H1 (cell line): ENCODE results near the gene FAM53B. TPM values are rescaled to one million over a fixed set of nuclear protein-coding genes. Genes with fewer than 3 reads are reported as not detected.

ENCODE experiments used
- CTCF ChIA-PET: fragments of 300-600 bp; sonication (Branson Sonifier 250); formaldehyde crosslinking; loops from one replicate; lab custom pipeline; 2021; ENCODE audit not compliant: partially characterized antibody; lab: Charles Lee
- POLR2A ChIA-PET: fragments of 300-600 bp; sonication (Branson Sonifier 250); formaldehyde crosslinking; loops from one replicate; lab custom pipeline; 2021; ENCODE audit warnings: inconsistent platforms; ENCODE audit not compliant: partially characterized antibody; lab: Charles Lee
- DNase-seq, 2 experiments: peaks; one replicate each; pipeline versions ENCODE4 v3.0.0 to v3.0.0-alpha.2; 2010 to 2022; ENCODE audit warnings: low spot score in 2 of 2, low read depth in 1 of 2, mixed read lengths in 1 of 2
- FAIRE-seq: peaks from 2 replicates; lab custom pipeline; 2011; peaks lifted over from hg19 to GRCh38; lab: Jason Lieb, UNC
- H2AFZ ChIP-seq: 2 replicates; pipeline ENCODE4 v1.8.1; 2012; ENCODE audit warnings: low read length, inconsistent platforms
- H2AK5ac ChIP-seq: 2 replicates; pipeline ENCODE4 v1.6.1; 2013; ENCODE audit warnings: low read depth, low read length
- H2BK120ac ChIP-seq: replicated peaks from 2 replicates; pipeline ENCODE3; 2013; ENCODE audit warnings: low read depth, low read length, inconsistent platforms
- H2BK12ac ChIP-seq: 2 replicates; pipeline ENCODE4 v1.6.1; 2013; ENCODE audit warnings: low read depth, low read length
- H2BK15ac ChIP-seq: 2 replicates; pipeline ENCODE4 v1.6.1; 2013; ENCODE audit warnings: low read length
- H2BK20ac ChIP-seq: 2 replicates; pipeline ENCODE4 v1.6.1; 2013; ENCODE audit warnings: low read length
- H2BK5ac ChIP-seq: 2 replicates; pipeline ENCODE4 v1.6.1; 2013; ENCODE audit warnings: low read depth, low read length
- H3K14ac ChIP-seq: 2 replicates; pipeline ENCODE4 v1.6.1; 2013; ENCODE audit warnings: inconsistent platforms; ENCODE audit not compliant: insufficient read length
- H3K18ac ChIP-seq: 2 replicates; pipeline ENCODE4 v1.6.1; 2013; ENCODE audit warnings: low read length; ENCODE audit errors: extremely low read depth
- H3K23ac ChIP-seq: 2 replicates; pipeline ENCODE4 v1.6.1; 2013; ENCODE audit warnings: inconsistent platforms; ENCODE audit not compliant: insufficient read length
- H3K23me2 ChIP-seq: 2 replicates; pipeline ENCODE4 v1.6.1; 2013; ENCODE audit warnings: low read depth, low read length
- H3K27ac ChIP-seq: 2 replicates; pipeline ENCODE4 v1.6.1; 2011; ENCODE audit warnings: low read depth, low read length, inconsistent platforms
- H3K27me3 ChIP-seq, 4 experiments: replicated peaks in 1 of 4; 1 replicate in 1 of 4; 2 replicates in 3 of 4; pipeline versions ENCODE4 v1.6.1 to v1.8.1; 2011 to 2013; ENCODE audit warnings: low read length in 3 of 4, mild to moderate bottlenecking in 3 of 4, inconsistent platforms in 2 of 4, mixed read lengths in 2 of 4, moderate library complexity in 1 of 4; ENCODE audit not compliant: control insufficient read depth in 3 of 4, insufficient read depth in 3 of 4; ENCODE audit errors: extremely low read depth in 1 of 4
- H3K36me3 ChIP-seq, 4 experiments: 2 replicates each; pipeline versions ENCODE4 v1.6.1 to v1.8.1; 2011 to 2013; ENCODE audit warnings: mild to moderate bottlenecking in 4 of 4, low read length in 3 of 4, moderate library complexity in 2 of 4, control low read depth in 1 of 4, inconsistent platforms in 1 of 4; ENCODE audit not compliant: insufficient read depth in 4 of 4, control insufficient read depth in 2 of 4
- H3K4ac ChIP-seq: replicated peaks from 2 replicates; pipeline ENCODE3; 2013; ENCODE audit warnings: low read length, low read depth, mixed read lengths, inconsistent platforms; ENCODE audit not compliant: insufficient read length
- H3K4me1 ChIP-seq, 4 experiments: replicated peaks in 1 of 4; 1 replicate in 1 of 4; 2 replicates in 3 of 4; pipeline versions ENCODE4 v1.6.1 to v1.8.1; 2011 to 2013; ENCODE audit warnings: low read length in 3 of 4, inconsistent platforms in 2 of 4, mixed read lengths in 1 of 4; ENCODE audit not compliant: insufficient read depth in 4 of 4, control insufficient read depth in 3 of 4
- H3K4me2 ChIP-seq, 2 experiments: 2 replicates each; pipeline versions ENCODE4 v1.6.1 to v1.8.1; 2011 to 2013; ENCODE audit warnings: low read depth in 2 of 2, low read length in 2 of 2, control low read depth in 1 of 2, inconsistent platforms in 1 of 2, mild to moderate bottlenecking in 1 of 2; ENCODE audit not compliant: insufficient read depth in 1 of 2
- H3K4me3 ChIP-seq, 4 experiments: fragments of 200-600, 300-600 bp in 1 of 4; sonication (generic), shearing (Covaris generic), sonication (Bioruptor Twin) in 1 of 4; 2 replicates each; pipeline versions ENCODE4 v1.5.1 to v1.8.1; 2011 to 2016; ENCODE audit warnings: low read length in 4 of 4, low read depth in 3 of 4, control low read depth in 2 of 4, inconsistent platforms in 2 of 4, mild to moderate bottlenecking in 2 of 4, mixed read lengths in 1 of 4, moderate library complexity in 1 of 4; ENCODE audit not compliant: insufficient read depth in 2 of 4; ENCODE audit errors: extremely low read depth in 1 of 4
- H3K56ac ChIP-seq: replicated peaks from 2 replicates; pipeline ENCODE3; 2013; ENCODE audit warnings: low read depth, mild to moderate bottlenecking, mixed read lengths, low read length, inconsistent platforms; ENCODE audit not compliant: insufficient read length
- H3K79me1 ChIP-seq: 2 replicates; pipeline ENCODE4 v1.6.1; 2013; ENCODE audit warnings: low read depth, low read length, control low read depth
- H3K79me2 ChIP-seq, 2 experiments: 2 replicates each; pipeline versions ENCODE4 v1.6.1 to v1.8.1; 2012 to 2013; ENCODE audit warnings: low read length in 2 of 2, mild to moderate bottlenecking in 2 of 2, inconsistent platforms in 1 of 2; ENCODE audit not compliant: insufficient read depth in 2 of 2, control insufficient read depth in 1 of 2
- H3K9ac ChIP-seq, 4 experiments: replicated peaks in 1 of 4; 1 replicate in 1 of 4; 2 replicates in 3 of 4; pipeline versions ENCODE4 v1.6.1 to v1.8.1; 2011 to 2013; ENCODE audit warnings: low read depth in 3 of 4, low read length in 3 of 4, control low read depth in 2 of 4, mild to moderate bottlenecking in 2 of 4, moderate library complexity in 2 of 4, inconsistent platforms in 1 of 4; ENCODE audit errors: extremely low read depth in 1 of 4
- H3K9me3 ChIP-seq, 2 experiments: 2 replicates each; pipeline versions ENCODE4 v1.6.1 to v1.8.1; 2012 to 2013; ENCODE audit warnings: mild to moderate bottlenecking in 2 of 2, moderate library complexity in 2 of 2, control low read depth in 1 of 2, inconsistent platforms in 1 of 2, low read depth in 1 of 2, low read length in 1 of 2, mixed read lengths in 1 of 2; ENCODE audit not compliant: insufficient read depth in 2 of 2
- H4K20me1 ChIP-seq, 2 experiments: replicated peaks in 1 of 2; 2 replicates each; pipeline versions ENCODE3 to v1.8.1; 2011 to 2013; ENCODE audit warnings: inconsistent platforms in 2 of 2, low read length in 2 of 2, mild to moderate bottlenecking in 1 of 2; ENCODE audit not compliant: insufficient read depth in 2 of 2, control insufficient read depth in 1 of 2
- H4K5ac ChIP-seq: 2 replicates; pipeline ENCODE4 v1.6.1; 2013; ENCODE audit warnings: low read length, low read depth, mixed read lengths, inconsistent platforms; ENCODE audit not compliant: insufficient read length
- H4K8ac ChIP-seq: 2 replicates; pipeline ENCODE4 v1.8.0; 2013; ENCODE audit warnings: mild to moderate bottlenecking, moderate library complexity, low read length, inconsistent platforms; ENCODE audit not compliant: insufficient read depth; ENCODE audit errors: extremely low read depth
- H4K91ac ChIP-seq: replicated peaks from 2 replicates; pipeline ENCODE3; 2013; ENCODE audit warnings: low read length, mixed read lengths, inconsistent platforms; ENCODE audit not compliant: insufficient read length
- BRCA1 ChIP-seq: IDR thresholded peaks from 2 replicates; pipeline ENCODE4 v1.6.1; 2012; ENCODE audit warnings: low read depth, low read length, improper control_type of control experiment
- CTCF ChIP-seq, 3 experiments: IDR thresholded peaks; 1 replicate in 2 of 3; 2 replicates in 1 of 3; pipeline versions ENCODE4 v1.5.1 to v1.6.1; 2011; ENCODE audit warnings: low read length in 3 of 3, mild to moderate bottlenecking in 3 of 3, inconsistent platforms in 2 of 3, low read depth in 1 of 3, moderate library complexity in 1 of 3; ENCODE audit not compliant: insufficient read depth in 1 of 3; ENCODE audit errors: control extremely low read depth in 1 of 3
- FOSL1 ChIP-seq: IDR thresholded peaks from 2 replicates; pipeline ENCODE4 v1.6.1; 2011; ENCODE audit warnings: mild to moderate bottlenecking, low read depth, low read length, moderate library complexity; ENCODE audit not compliant: insufficient read depth
- RAD21 ChIP-seq, 2 experiments: IDR thresholded peaks in 1 of 2; conservative IDR thresholded peaks in 1 of 2; 2 replicates each; pipeline ENCODE4 v1.6.1; 2011; ENCODE audit warnings: low read depth in 2 of 2, low read length in 2 of 2, improper control_type of control experiment in 1 of 2, inconsistent platforms in 1 of 2, mild to moderate bottlenecking in 1 of 2, moderate library complexity in 1 of 2
- SIN3A ChIP-seq, 2 experiments: IDR thresholded peaks in 1 of 2; conservative IDR thresholded peaks in 1 of 2; 2 replicates each; pipeline ENCODE4 v1.6.1; 2011 to 2012; ENCODE audit warnings: low read length in 2 of 2, improper control_type of control experiment in 1 of 2, low read depth in 1 of 2, mild to moderate bottlenecking in 1 of 2
- SIX5 ChIP-seq: IDR thresholded peaks from 2 replicates; pipeline ENCODE4 v1.6.1; 2011; ENCODE audit warnings: mild to moderate bottlenecking, low read depth, low read length
- SP1 ChIP-seq: IDR thresholded peaks from 2 replicates; pipeline ENCODE4 v1.6.1; 2011; ENCODE audit warnings: low read depth, low read length
- SRF ChIP-seq: IDR thresholded peaks from 2 replicates; pipeline ENCODE4 v1.6.1; 2011; ENCODE audit warnings: mild to moderate bottlenecking, low read depth, low read length, moderate library complexity
- YY1 ChIP-seq: IDR thresholded peaks from 2 replicates; pipeline ENCODE4 v1.6.1; 2011; ENCODE audit warnings: low read depth, mild to moderate bottlenecking, low read length
- WGBS, 2 experiments: shearing (Covaris generic) in 1 of 2; methylation state at CpG; one replicate each; pipeline versions ENCODE4 v1.1.6 to v1.1.7; 2013 to 2015; ENCODE audit warnings: low lambda C conversion rate in 2 of 2, mixed read lengths in 2 of 2, inconsistent platforms in 1 of 2, low coverage in 1 of 2, missing lambda C conversion rate in 1 of 2; ENCODE audit not compliant: insufficient replicate concordance in 2 of 2, insufficient coverage in 1 of 2, insufficient read length in 1 of 2; ENCODE audit errors: extremely low coverage in 1 of 2, missing lambda C conversion rate in 1 of 2; 5-methylcytosine and 5-hydroxymethylcytosine counted together
- polyA plus RNA-seq, 7 experiments: library from polyadenylated mRNA; depleted of rRNA in 3 of 7; stranded (reverse) in 5 of 7; unstranded in 2 of 7; fragments of >200 nt in 5 of 7; fragments of 200-250 nt in 2 of 7; gene quantifications; 1 replicate in 5 of 7; 2 replicates in 1 of 7; 4 replicates in 1 of 7; pipeline versions ENCODE4 v1.2.1 to v1.2.3, GENCODE V29; 2011 to 2013; ENCODE audit warnings: missing spikeins in 2 of 7, mixed read lengths in 2 of 7
- total RNA-seq: library from RNA; stranded (reverse); fragmentation: NEBNext Ultra II Directional; extraction: Animal tissue kit (Norgen Biotek cat#: 25700); gene quantifications from 2 replicates; pipeline ENCODE4 v1.2.1, GENCODE V29; 2021

Gene FAM53B
- total and polyA plus RNA-seq, 2 of the 8 experiments (the other 6 are each of a cell fraction or from before 2014, with no cell fraction given), result 5.3 to 14.4 TPM

- DNase-seq (peak in 1 of 2 experiments; percentile 90), FAIRE-seq (no peak)
- Histone ChIP-seq H3K79me2 (peaks cover 0 to 9% of the 10 kb centered on the region in 2 experiments; a peak in 2 of 4 replicates), H3K79me1 (peaks cover 13% of the 10 kb centered on the region), H2BK20ac (no peak overlapping the region), H2AK5ac (no peak overlapping the region), H4K5ac (no peak overlapping the region), H3K4me3 (peak overlapping the region in 1 of 4 experiments; percentile 35; a peak in 1 of 8 replicates), H3K23me2 (peaks cover 14% of the 10 kb centered on the region), H3K18ac (no peak overlapping the region), H3K9ac (no peak overlapping the region), H3K36me3 (no peaks in the 10 kb centered on the region), H4K91ac (no peak overlapping the region), H3K4me1 (peaks cover 29 to 45% (median 32%) of the 10 kb centered on the region in 4 experiments), H4K8ac (no peak overlapping the region), H3K27me3 (peaks cover 1 to 21% (median 14%) of the 10 kb centered on the region in 4 experiments; a peak in 6 of 7 replicates), H2BK12ac (no peak overlapping the region), H3K23ac (no peak overlapping the region), H3K9me3 (no peaks in the 10 kb centered on the region), H3K56ac (no peak overlapping the region), H2AFZ (no peak overlapping the region), H4K20me1 (peaks cover 10 to 21% of the 10 kb centered on the region in 2 experiments), H2BK5ac (no peak overlapping the region), H2BK120ac (no peak overlapping the region), H3K27ac (no peak overlapping the region), H3K14ac (no peak overlapping the region), H3K4me2 (no peak overlapping the region; a peak in 1 of 4 replicates), H2BK15ac (no peak overlapping the region), H3K4ac (no peak overlapping the region)
- POLR2A ChIA-PET, result interaction anchor here (0.8 to 2.8 kb wide), 6 partner anchors 15 to 120 kb away, joined by 3 to 11 read pairs (median 4); partner anchors contain the start of gene EEF1AKMT2
- CTCF ChIA-PET, result interaction anchor here (0.7 to 5.3 kb wide), 59 partner anchors 11 to 354 kb away, joined by 3 to 86 read pairs (median 5); no protein-coding TSS in a partner anchor
- WGBS, 2 experiments, result 32% methylated on average over 13 of the region's 13 CpGs; no CpG with 5 or more reads in 1 of the 2 experiments
- TF ChIP-seq SRF, result no peak
- peak; percentile 72 to 79 for TF ChIP-seq RAD21 (IDR thresholded peaks at IDR 0.05 in 1 of 2, conservative IDR thresholded peaks at IDR 0.05 in 1 of 2; ENCODE audit: low read depth in 2 of 2, low read length in 2 of 2)
- no peak for TF ChIP-seq SP1
- no peak for TF ChIP-seq SIX5
- peak; percentile 53 to 82 (median 82) for TF ChIP-seq CTCF (IDR thresholded peaks at IDR 0.05; ENCODE audit: control extremely low read depth in 1 of 3, insufficient read depth in 1 of 3, low read depth in 1 of 3, low read length in 3 of 3)
- no peak for TF ChIP-seq SIN3A (conservative IDR thresholded peaks at IDR 0.05 in 1 of 2, IDR thresholded peaks at IDR 0.05 in 1 of 2; ENCODE audit: low read depth in 1 of 2, low read length in 2 of 2)
- TF ChIP-seq YY1, result no peak
- TF ChIP-seq FOSL1, result no peak
- no peak for TF ChIP-seq BRCA1
These were observed 2.8 kb downstream of the FAM53B start for GRCh38 chr10:124741281-124741921.
